Measurements from ENCODE around the gene VPS13C.

The VPS13C gene

GRCh38 chr15:61938249-61938648 lies 122.0 kb downstream of the VPS13C start:
- H3K4me1 ChIP-seq (ENCODE audit: control insufficient read depth in 1 of 2, insufficient read depth in 1 of 2, low read depth in 1 of 2, low read length in 1 of 2): no peaks in the 10 kb centered on the region
- no peaks in the 10 kb centered on the region for H3K9me3 ChIP-seq
- H3K36me3 ChIP-seq: peaks cover 52% of the 10 kb centered on the region
- no peak overlapping the region for H3K27ac ChIP-seq
- H3K27me3 ChIP-seq: no peaks in the 10 kb centered on the region
- no peak for TF ChIP-seq CTCF (IDR thresholded peaks at IDR 0.05)
- no peak overlapping the region for H3K4me3 ChIP-seq (ENCODE audit: low read depth in 1 of 2, low read length in 1 of 2)

DNA sequence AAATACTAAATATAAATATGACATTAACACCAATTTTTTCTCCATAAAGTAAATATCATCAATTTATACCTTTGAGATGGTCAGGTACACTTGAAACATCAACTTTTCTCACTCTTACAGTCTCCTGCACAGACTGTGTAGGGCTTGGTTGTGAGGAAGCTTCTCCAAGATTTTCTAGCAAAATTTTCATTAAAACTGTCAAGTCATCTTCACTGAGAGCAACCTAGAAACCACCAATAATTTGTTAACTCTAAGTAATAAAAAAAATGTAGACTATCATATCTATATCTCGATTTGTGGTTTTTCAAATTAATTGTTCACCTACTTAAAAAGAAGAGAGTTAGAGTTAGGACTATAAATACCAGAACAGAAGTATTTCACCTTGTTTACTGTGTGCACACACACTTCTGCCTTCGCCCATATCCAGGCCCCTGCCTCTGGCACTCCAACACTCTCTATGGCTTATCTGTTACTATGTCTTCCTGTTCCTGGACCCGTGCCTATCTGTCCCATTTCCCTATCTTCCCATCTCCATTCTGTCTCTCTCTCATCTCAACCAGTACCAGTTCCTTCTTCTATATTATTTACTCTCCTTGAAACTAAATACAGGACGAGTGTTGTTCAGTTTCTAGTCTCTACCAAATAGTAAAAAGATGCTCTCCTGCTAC lies 123.6 kb downstream of the VPS13C start:
- Histone ChIP-seq H3K27ac (no peak overlapping the region), H3K4me3 (ENCODE audit: low read depth in 1 of 2, low read length in 1 of 2) (no peak overlapping the region), H3K36me3 (peaks cover 54% of the 10 kb centered on the region), H3K27me3 (no peaks in the 10 kb centered on the region), H3K4me1 (ENCODE audit: control insufficient read depth in 1 of 2, insufficient read depth in 1 of 2, low read depth in 1 of 2, low read length in 1 of 2) (no peaks in the 10 kb centered on the region), H3K9me3 (no peaks in the 10 kb centered on the region)
- TF ChIP-seq CTCF (IDR thresholded peaks at IDR 0.05): no peak

DNA sequence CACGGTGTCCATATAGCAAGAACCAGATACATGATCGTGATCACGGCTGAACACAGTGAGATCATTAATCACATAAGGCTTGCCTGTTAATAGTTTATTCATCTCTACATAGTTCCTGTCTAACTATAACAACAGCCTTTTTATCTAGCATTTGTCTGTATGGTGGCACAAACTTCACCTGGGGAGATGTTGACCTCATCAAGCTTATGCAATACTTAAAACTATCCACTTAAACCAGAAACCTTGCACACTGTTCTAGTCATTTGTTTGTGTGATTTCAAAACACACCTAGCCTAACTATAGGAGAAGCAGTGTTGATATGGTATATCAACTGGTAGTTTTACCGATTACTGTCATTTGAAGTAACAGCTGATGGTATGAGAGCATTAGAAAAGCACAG lies 124.8 kb downstream of the VPS13C start:
- Histone ChIP-seq H3K36me3 (peaks cover 56% of the 10 kb centered on the region), H3K27ac (no peak overlapping the region), H3K4me1 (ENCODE audit: control insufficient read depth in 1 of 2, insufficient read depth in 1 of 2, low read depth in 1 of 2, low read length in 1 of 2) (no peaks in the 10 kb centered on the region), H3K4me3 (ENCODE audit: low read depth in 1 of 2, low read length in 1 of 2) (no peak overlapping the region), H3K9me3 (no peaks in the 10 kb centered on the region), H3K27me3 (no peaks in the 10 kb centered on the region)
- TF ChIP-seq CTCF (IDR thresholded peaks at IDR 0.05): no peak

- H3K4me3 ChIP-seq (ENCODE audit: low read depth in 1 of 2, low read length in 1 of 2): no peak overlapping the region
- H3K36me3 ChIP-seq: peaks cover 56% of the 10 kb centered on the region
- no peak overlapping the region for H3K27ac ChIP-seq
- TF ChIP-seq CTCF (IDR thresholded peaks at IDR 0.05): no peak
- no peaks in the 10 kb centered on the region for H3K27me3 ChIP-seq
- H3K9me3 ChIP-seq: no peaks in the 10 kb centered on the region
- no peaks in the 10 kb centered on the region for H3K4me1 ChIP-seq (ENCODE audit: control insufficient read depth in 1 of 2, insufficient read depth in 1 of 2, low read depth in 1 of 2, low read length in 1 of 2)
Measured at GRCh38 chr15:61929452-61929851, 130.8 kb downstream of the VPS13C start.

DNA sequence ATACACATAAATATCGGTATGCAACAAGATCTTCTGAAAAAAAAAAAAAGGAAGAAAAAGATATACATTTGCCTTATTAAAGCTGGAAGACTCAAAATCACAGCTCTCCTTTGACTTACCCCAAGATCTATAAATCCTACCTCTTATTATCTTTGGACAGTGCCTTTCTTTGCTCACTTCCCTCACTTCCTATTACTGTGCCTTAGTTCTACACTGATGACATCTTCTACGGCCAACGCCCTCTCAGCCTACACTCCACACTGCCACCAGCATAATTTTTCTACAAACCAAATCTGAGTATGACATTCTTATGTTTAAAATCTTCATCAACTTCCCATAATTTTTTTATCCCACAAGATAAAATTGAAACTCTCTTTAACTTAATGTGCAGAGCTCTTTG lies 137.1 kb downstream of the VPS13C start:
- Histone ChIP-seq H3K27me3 (no peaks in the 10 kb centered on the region), H3K27ac (no peak overlapping the region), H3K36me3 (peaks cover 61% of the 10 kb centered on the region), H3K4me1 (ENCODE audit: control insufficient read depth in 1 of 2, insufficient read depth in 1 of 2, low read depth in 1 of 2, low read length in 1 of 2) (no peaks in the 10 kb centered on the region), H3K9me3 (no peaks in the 10 kb centered on the region), H3K4me3 (ENCODE audit: low read depth in 1 of 2, low read length in 1 of 2) (no peak overlapping the region)
- no peak for TF ChIP-seq CTCF (IDR thresholded peaks at IDR 0.05)
